Forelimb muscle (tissue), 1 donor: ENCODE measurements around the gene FGF5. TPM values are rescaled to one million over a fixed set of nuclear protein-coding genes. Genes with fewer than 3 reads are reported as not detected.
"Not testable (repeated sequence)": the region's sequence is repeated elsewhere in the genome, so short reads cannot be mapped to it uniquely, and the experiment has no call there.

ENCODE experiments used
- DNase-seq: peaks from one replicate; pipeline ENCODE4 v3.0.0-alpha.2; 2013; ENCODE audit warnings: low read depth
- polyA plus RNA-seq: library from polyadenylated mRNA; unstranded; fragments of 120-200 nt; gene quantifications from one replicate; pipeline ENCODE4 v1.2.1, GENCODE V29; 2013; ENCODE audit not compliant: insufficient read length

The FGF5 gene, protein sequence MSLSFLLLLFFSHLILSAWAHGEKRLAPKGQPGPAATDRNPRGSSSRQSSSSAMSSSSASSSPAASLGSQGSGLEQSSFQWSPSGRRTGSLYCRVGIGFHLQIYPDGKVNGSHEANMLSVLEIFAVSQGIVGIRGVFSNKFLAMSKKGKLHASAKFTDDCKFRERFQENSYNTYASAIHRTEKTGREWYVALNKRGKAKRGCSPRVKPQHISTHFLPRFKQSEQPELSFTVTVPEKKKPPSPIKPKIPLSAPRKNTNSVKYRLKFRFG
- 0.61 TPM for polyA plus RNA-seq

DNA sequence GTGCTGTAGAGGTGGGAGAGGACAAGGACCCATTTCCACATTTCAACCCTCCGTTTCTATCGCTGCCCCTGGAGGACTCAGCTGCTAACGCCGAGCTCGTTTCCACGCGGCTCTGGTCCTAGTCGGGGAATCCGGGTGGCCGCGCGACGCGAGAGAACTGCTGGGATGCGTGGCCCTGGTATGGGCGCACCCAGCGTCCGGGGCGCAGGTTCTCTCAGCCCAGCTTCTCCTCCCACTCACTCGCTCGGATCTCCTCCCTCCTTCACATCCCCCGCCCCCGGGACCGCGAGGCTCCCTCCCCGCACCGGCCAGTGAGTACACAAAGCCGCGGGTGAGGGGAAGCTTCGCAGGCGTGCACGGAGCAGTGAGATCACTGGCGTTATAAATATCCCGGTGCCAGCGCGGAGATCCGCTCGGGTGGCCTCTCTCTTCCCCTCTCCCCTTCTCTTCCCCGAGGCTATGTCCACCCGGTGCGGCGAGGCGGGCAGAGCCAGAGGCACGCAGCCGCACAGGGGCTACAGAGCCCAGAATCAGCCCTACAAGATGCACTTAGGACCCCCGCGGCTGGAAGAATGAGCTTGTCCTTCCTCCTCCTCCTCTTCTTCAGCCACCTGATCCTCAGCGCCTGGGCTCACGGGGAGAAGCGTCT lies at the start of gene FGF5:
TSS of gene FGF5 (plus strand) at position 412 of the 649 bp plus-strand sequence. CDS start at position 573, 161 bp downstream.
- no peak for DNase-seq

DNA sequence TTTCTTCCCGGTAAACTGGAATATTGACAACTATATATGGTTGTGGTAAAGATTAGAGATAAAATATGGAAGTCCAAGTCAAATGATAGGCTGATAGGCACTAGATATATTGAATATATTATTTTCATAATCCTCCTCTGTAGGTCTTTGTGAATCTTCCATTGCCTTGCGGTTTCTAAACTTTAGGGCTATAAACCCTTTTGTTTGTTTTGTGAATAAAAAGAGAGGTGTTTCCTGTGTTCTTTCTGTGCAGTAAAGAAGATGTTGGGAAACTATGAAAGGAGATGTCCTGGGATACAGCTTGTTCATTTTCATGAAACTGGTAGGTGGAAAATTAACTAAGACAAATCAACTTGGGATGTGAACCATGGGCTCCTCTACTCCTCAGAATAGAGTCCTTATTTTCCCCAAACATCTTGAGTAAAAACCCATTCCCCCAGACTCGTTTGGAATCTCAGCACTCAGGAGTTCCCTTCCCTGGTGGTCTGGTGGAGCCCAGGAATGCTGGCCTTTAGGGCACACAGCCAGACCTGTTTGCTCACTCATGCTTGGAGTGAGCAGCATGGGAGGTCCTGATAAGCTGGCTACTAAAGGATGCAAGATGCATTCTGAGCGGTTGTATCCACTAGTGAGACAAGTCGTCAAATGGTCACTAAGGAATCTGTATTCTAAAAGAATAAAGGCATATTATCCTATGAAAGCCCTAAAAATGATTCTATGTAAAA lies 47.0 kb upstream of the FGF5 start:
- DNase-seq = no peak

DNA sequence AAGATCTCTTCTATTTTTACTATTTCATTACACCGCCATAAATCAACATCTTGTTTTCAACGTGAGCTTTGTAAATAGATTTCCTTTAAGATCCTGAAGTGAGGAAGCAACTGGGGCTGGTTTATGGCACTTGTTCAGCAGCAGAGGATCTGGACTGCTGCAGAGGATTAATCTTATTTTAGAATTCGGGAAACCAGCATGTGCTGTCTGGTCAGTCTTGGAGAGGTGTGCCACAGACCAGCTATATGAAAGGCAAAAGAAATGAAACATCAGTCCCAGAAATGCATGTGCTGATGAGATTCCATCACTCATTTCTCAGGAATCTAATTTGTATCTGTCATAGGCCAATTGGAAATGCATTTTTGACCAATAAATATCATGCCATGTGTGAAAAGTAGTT lies 45.8 kb upstream of the FGF5 start:
- no peak for DNase-seq

DNA sequence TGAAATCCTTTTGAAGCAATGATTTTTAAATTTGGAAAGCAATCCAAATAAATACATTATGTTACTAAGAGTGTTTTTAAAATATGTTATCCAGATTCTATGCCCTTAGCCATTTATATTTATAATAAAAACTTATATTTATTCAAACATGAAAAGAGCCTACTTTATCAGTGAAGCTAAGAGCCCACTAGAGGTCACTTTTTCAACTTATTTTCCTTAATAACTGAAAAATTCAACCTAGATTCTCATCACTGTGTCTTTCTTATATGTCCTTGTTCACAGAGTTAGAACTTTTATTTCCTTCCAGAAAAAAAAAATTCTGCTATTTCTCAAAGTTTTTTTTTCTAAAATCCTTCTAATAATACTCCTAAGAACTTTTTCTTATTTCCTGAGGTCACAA lies 45.3 kb upstream of the FGF5 start:
- DNase-seq = no peak

DNA sequence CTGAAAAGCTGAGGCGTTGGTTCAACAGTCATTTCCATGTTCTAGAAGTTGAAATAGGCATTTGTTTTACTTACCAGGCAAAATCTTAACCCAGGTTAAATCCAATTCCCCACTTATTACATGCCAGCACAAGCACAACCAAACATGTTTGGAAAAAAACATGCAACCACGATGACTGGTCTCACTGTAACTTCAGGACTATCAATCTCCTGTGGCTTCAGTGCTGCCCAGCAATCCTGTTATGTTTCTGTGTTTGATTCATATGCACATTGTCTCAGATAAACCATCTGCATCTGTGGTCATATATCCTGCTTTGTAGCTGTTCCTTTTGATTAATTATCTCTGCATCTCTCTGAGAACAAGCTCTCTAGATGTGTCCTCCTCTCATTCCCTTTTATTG lies 40.9 kb upstream of the FGF5 start:
- DNase-seq = no peak

DNA sequence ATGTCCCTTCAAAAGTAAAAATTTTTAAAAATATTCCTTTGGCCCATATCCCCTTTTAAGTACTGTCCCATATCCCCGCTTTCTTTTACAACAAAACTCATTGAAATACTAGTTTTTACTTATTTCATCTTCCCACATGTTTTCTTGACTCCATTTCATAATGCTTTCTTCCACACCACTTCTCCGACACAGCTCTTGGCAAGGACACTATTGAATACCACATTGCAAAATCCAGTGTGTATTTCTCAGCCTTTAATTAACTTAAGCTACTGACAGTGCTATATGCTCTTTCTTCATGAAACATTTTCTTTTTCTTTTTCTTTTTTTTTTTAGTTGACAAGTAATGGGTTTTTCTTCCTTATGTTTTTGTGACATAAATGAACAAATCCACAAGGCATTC lies 40.4 kb upstream of the FGF5 start:
- no peak for DNase-seq

DNA sequence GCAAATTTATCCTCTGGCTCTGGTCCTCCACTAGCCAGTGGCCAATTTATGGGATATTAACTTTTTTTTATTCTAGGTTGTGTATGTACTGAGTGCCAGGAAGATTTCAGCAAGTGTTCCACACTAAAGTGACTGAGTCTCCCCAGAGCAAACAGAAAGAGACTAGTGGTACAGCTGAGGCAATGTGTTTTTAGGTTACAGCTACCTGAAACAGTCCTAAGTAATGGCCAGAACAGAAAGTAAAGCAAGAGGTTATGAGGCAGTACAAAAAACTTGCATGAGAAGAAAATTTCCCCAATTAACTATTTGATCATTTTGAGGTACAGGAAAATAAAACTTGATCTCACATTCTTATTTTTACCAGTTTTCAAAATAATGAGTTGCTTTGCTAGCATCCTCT lies 38.0 kb upstream of the FGF5 start:
- DNase-seq = no peak

DNA sequence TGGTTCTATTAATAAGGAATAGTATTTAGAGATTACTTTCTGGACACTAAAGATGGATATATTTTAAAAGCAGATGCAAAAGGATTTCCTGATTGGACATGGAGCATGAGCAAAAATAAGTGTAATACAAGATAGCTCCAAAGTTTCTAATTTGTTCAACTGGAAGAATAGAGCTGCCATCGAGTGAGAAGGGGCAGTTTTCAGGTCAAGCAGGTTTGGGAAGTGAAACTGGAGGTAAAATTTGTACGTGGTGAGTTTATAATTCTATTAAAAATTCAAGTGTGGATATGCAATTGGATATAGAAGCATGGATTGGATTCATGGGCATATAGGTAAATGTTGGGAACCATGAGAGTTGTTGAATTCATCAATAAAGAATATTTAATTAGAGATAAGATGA lies 37.3 kb upstream of the FGF5 start:
- no peak for DNase-seq

DNA sequence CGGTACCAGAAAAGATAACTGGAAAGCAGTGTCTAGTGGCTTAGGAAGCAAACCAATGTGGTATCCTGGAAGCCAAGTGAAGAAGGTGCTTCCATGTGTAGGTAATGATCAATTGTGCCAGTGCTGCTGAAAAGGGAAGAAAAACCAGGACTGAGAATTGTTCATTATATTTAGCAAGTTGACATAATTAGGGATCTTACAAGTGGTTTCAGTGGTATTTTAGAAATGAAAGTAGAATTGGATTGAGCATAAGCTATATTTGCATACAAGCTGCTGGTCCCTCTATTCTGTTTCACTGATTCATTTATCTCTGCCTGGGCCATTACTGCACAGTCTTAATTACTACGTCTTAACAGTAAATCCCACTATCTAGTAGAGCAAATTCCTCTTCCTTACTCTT lies 36.9 kb upstream of the FGF5 start:
- DNase-seq = no peak

DNA sequence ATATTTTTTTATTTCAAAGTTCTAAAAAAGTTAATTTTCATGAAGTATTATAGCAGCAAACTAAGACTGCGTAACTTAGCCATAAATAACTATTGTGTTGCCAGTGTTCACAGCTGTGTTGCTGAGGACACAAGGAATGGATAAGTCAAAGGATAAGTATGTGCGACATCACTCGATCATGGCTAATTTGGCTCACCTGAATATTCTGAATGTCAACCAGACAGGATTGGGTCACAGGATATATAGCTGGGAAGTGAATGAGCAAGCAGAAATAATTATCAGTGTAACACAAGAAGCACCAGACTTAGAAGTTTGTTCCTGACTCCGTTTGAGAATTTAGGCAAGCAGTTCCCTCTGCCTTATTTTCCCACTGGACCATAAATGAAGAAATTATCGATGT lies 35.3 kb upstream of the FGF5 start:
- DNase-seq = no peak

DNA sequence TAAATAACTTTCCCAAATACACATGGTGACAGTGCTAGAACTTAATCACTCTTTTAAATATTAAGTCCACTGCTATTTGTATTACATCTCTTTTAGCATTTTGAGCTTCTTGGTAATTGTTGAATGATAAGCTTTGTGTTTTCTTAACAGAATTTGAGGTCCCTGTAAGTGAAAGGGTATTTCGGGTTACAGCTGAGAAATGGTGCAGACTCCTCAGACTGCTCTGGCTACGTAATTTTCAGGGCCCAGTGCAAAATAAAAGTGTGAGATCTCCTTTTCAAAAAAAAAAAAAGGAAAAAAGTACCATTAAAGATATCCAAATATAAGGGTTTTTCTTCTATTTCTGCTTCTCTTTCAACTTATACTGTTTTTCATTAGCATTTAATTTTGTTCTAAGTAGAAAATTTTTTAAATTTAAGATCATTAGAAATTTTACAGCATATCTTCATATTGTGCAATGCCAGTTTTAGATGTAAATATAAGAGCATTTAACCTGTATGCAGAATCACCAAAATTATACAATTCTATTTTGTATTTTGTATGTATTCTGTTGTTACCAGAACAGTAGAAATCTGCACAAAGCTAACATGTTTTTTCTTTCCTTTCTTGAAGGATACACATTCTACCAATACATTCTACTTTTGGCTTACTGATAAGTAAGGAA lies 33.6 kb upstream of the FGF5 start:
- DNase-seq = no peak

DNA sequence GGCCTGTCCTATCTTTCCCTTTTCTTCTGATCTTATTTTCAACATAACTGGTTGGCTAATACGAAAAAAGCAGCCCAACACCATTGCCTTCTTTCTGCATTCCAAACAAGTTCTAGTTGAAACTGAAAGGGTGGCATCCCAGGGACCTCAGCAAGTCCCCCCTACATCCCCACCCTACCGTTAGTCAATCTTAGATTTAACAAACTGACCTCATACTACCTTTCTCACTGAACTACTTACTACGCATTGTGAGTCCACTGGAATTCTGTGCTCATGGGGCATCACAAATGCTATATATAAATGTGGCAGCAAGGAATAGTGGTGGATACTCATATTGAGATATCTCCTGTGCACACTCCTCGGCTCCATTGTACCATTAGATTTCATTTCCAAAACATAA lies 33.1 kb upstream of the FGF5 start:
- no peak for DNase-seq

DNA sequence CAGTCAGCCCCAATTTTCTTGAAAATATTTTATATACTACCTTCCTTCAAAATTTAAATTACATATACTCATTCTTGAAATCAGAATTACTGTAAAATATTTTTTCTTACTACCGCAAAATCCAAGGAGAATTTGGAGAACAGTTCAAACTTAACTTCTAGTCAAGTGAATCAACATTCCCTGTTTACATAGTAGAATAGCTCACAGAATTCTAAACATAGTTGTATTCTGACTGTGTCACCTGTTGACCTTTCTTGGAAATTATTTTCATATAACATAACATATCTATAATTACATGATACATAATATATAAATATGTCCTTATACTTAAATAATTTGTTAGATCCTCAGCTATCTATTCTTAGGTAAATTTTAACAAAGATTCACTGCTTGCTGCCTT lies 31.0 kb upstream of the FGF5 start:
- no peak for DNase-seq

DNA sequence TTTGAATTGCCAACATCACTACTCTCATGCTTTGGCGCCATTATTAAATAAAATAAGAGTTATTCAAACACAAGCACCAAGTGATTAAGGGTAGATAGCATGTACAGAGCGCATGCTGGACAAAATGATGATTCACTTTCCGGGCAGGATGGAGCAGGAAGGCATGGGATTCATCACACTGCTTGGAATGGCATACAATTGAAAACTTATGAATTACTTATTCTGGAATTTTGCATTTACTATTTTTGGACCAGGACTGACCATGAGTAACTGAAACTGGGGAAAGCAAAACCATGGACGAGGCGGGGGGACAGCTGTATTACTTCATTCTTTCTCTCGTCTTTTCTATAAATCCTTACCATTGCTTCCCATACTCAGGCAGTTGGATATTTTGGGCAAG lies 28.5 kb upstream of the FGF5 start:
- no peak for DNase-seq

DNA sequence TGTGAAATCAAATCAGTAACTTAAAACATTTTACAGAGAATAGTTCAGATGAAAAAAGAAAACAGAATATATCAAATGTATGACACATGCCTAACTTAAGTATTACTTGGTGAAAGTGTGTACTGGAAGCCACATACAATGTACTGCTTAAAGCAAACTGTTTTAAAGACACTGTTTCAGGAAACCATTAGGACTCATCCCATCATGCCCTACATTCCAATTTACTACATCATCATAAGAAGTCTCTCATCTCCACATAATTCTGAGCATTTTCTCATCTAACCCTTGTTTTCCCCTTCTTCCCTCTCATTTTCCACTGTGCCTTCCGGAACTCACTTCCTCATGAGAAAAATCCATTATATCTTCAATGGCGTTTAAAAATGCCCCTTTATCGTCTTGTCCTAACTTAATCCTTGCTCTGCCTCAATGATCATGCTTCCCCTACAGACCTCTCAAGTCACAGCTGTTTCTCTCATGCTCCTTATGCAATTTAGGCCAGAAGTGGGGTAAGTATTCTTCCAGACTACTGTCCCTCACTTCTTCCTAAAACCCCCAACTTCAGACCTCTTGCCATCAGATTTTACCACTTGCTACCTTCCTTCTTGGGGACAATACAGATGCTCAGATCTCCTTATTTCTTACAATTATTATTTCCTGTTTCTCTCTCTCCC lies 26.8 kb upstream of the FGF5 start:
- no peak for DNase-seq

DNA sequence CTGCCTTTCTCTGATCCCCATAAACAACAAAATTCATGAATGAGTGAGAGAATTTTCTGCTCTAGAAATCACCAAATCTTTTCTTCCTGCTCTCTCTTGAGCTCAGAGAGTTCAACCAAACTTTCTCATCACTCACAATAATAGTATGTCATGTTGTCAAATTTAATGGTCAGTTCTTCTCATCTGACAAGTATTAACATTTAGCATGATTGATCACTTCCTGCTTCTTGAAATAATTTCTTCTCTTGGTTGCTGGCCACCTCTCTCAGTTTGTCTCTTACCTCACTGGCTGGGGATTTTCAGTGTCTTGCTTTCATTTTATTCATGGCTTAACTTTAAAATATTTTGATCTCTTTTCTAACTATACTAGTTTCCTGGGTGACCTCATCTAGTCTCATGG lies 25.5 kb upstream of the FGF5 start:
- no peak for DNase-seq

DNA sequence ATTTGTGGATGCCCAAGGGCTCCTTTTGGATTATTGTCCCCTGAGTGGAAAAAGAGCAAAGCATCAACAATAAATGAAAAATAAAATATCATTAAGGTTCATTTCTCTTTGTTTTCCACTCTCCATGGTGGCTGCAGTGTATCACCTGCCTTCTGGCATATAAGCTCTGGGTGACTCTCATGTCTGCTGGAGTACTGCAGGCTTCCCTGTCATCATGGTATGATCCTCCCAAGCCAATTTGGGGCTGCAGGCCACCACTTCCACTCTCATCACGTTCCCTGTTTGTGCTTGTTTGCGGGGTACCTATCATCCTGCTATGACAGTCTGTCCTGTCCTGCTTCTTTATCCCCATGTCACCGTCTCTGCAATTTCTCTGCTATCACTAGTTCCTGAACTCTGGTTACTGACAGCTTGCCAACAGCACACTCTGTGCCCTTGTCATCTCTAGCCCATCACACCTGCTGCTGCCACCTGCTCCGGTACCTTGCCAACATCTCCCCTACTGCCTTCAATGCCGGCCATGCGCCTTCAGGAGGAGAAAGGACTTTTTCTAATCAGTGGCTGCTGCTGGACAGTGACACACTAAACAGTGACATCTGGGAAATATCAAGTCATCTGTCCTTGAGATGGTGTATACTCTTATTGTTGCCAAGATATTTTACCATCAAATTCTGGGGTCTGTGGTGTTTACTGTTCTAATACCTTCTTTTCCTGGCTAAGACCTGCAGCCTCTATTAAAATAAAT lies 23.0 kb upstream of the FGF5 start:
- no peak for DNase-seq

DNA sequence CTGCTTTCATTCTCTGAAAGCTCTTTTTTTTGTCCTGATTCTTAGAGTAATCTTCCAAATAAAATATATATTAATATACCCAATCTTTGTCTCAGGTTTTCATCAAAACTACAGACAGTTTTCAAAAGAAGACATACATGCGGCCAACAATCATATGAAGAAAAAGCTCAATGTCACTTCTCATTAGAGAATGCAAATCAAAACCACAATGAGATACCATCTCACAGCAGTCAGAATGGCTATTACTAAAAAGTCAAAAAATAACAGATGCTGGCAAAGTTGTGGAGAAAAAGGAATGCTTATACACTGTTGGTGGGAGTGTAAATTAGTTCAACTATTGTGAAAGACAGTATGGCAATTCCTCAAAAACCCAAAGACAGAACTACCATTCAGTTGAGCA lies 19.0 kb upstream of the FGF5 start:
- not testable (repeated sequence) for DNase-seq

DNA sequence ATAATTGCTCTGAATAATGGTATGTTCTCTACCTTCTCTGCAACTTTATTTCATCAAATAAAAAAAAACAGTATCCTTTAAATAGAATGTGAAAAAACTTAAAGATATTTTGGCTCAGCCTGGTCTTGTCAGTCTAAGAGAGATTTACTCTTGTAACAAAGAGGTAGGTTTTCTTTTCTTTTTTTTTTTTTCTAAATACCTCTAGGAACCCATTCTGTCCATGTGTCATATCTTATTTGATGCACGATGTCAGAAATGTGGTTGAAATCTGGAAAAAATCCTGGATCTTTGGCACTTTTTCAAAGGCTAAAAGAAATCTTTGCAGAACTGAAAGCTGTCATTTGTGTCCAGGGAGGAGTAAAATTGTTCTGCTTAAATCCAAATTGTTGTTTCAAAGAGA lies 17.3 kb upstream of the FGF5 start:
- DNase-seq = no peak

DNA sequence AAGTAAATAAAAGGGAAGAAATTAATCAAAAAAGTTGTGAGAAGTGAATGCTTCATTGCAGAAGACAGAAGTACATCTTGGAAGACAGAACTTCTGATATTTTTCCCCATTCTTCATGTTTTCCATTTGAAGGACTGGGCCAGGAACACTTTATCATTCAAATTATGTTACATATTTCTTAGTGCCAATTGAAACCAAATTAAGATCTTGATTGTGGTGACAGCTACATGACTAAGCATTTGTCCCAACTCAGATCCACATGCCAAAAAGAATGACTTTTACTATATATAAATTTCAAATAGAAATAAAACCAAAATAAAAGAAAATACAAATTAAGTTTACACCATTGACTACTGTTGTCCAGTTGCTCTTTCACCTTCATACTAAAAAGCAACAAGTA lies 14.0 kb upstream of the FGF5 start:
- DNase-seq = no peak

DNA sequence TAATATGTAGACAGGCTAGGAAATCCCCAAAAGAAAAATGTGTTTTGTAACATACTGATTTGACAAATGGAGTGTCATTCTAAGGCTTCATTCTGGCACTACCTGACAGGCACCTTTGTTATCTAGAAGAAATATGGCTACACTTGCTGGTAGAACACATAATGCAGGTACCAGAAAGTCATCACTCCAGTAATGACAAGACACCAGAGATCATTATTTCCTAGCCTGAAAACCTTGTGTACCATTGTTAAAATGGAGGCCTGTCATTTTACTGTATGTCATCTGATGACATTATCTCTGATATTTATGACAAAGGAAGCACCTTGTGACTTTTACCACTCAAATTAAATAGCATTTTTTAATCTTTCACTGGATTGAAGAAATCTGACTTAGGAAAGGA lies 13.5 kb upstream of the FGF5 start:
- DNase-seq = no peak
